T-helper 1 cell treated with Interleukin-12 subunit alpha and Interleukin-12 subunit beta and Interleukin-4 antibody, amounts not matched to agents 30 μg/mL and 1 μg/mL, for 36 hours (primary cell): Measurements from ENCODE around the gene KLHL25.

Experiments
- H3K27ac Mint-ChIP-seq: one replicate; pipeline ENCODE4 v1.8.0; 2021; ENCODE audit warnings: mild to moderate bottlenecking, mixed read lengths
- H3K27me3 Mint-ChIP-seq: one replicate; pipeline ENCODE4 v1.8.0; 2021; ENCODE audit warnings: low read depth, mixed read lengths
- H3K36me3 Mint-ChIP-seq: one replicate; pipeline ENCODE4 v1.8.0; 2021; ENCODE audit warnings: low read depth, mixed read lengths
- H3K4me1 Mint-ChIP-seq: one replicate; pipeline ENCODE4 v1.8.0; 2021; ENCODE audit warnings: low read depth, mixed read lengths
- H3K4me3 Mint-ChIP-seq: one replicate; pipeline ENCODE4 v1.8.0; 2021; ENCODE audit warnings: mild to moderate bottlenecking, moderate library complexity, mixed read lengths
- H3K9me3 Mint-ChIP-seq: one replicate; pipeline ENCODE4 v1.8.0; 2021; ENCODE audit warnings: mixed read lengths

KLHL25 gene

GRCh38 chr15:85718981-85719380 lies 75.7 kb downstream of the KLHL25 start:
- H3K36me3 Mint-ChIP-seq, result peaks cover 67% of the 10 kb centered on the region

GRCh38 chr15:85718271-85718971 lies 76.3 kb downstream of the KLHL25 start:
- Mint-ChIP-seq H3K4me1 (peaks cover 14% of the 10 kb centered on the region), H3K9me3 (no peaks in the 10 kb centered on the region), H3K4me3 (no peak overlapping the region), H3K27ac (no peak overlapping the region), H3K36me3 (peaks cover 68% of the 10 kb centered on the region), H3K27me3 (no peaks in the 10 kb centered on the region)

More at GRCh38 chr15:85718981-85719380, 75.7 kb downstream of the KLHL25 start:
- H3K27ac Mint-ChIP-seq, result no peak overlapping the region
- H3K4me3 Mint-ChIP-seq, result no peak overlapping the region
- no peaks in the 10 kb centered on the region for H3K9me3 Mint-ChIP-seq
- peaks cover 16% of the 10 kb centered on the region for H3K4me1 Mint-ChIP-seq
- no peaks in the 10 kb centered on the region for H3K27me3 Mint-ChIP-seq

- no peaks in the 10 kb centered on the region for H3K27me3 Mint-ChIP-seq
- no peak overlapping the region for H3K27ac Mint-ChIP-seq
- peaks cover 63% of the 10 kb centered on the region for H3K36me3 Mint-ChIP-seq
- H3K4me3 Mint-ChIP-seq, result no peak overlapping the region
- peaks cover 8% of the 10 kb centered on the region for H3K4me1 Mint-ChIP-seq
- no peaks in the 10 kb centered on the region for H3K9me3 Mint-ChIP-seq
Observed at GRCh38 chr15:85717212-85717611, 77.5 kb downstream of the KLHL25 start.

- H3K27ac Mint-ChIP-seq, result no peak overlapping the region
- no peaks in the 10 kb centered on the region for H3K27me3 Mint-ChIP-seq
- no peaks in the 10 kb centered on the region for H3K9me3 Mint-ChIP-seq
- H3K4me3 Mint-ChIP-seq, result no peak overlapping the region
- peaks cover 11% of the 10 kb centered on the region for H3K4me1 Mint-ChIP-seq
- peaks cover 62% of the 10 kb centered on the region for H3K36me3 Mint-ChIP-seq
Observed at GRCh38 chr15:85716261-85716660, 78.5 kb downstream of the KLHL25 start.

GRCh38 chr15:85711580-85712192 lies 83.0 kb downstream of the KLHL25 start:
- Mint-ChIP-seq H3K9me3 (no peaks in the 10 kb centered on the region), H3K36me3 (peaks cover 50% of the 10 kb centered on the region), H3K27ac (no peak overlapping the region), H3K27me3 (no peaks in the 10 kb centered on the region), H3K4me1 (peaks cover 38% of the 10 kb centered on the region), H3K4me3 (no peak overlapping the region)

- H3K36me3 Mint-ChIP-seq, result peaks cover 48% of the 10 kb centered on the region
- H3K27me3 Mint-ChIP-seq, result no peaks in the 10 kb centered on the region
- H3K4me3 Mint-ChIP-seq, result no peak overlapping the region
- H3K4me1 Mint-ChIP-seq, result peaks cover 47% of the 10 kb centered on the region
- H3K27ac Mint-ChIP-seq, result peak overlapping the region; percentile 41
- no peaks in the 10 kb centered on the region for H3K9me3 Mint-ChIP-seq
Observed at GRCh38 chr15:85710340-85710842, 84.3 kb downstream of the KLHL25 start.
